Stomach (tissue), 4 donors: Measurements from ENCODE around the gene SLC25A26.

Source experiments
- POLR2A ChIP-seq, 4 donors: fragments of 450-650 bp; IDR thresholded peaks; one replicate each; pipeline ENCODE4 v1.6.1; 2016; ENCODE audit warnings: antibody characterized with exemption in 4 of 4, control low read depth in 2 of 4, mild to moderate bottlenecking in 1 of 4, moderate library complexity in 1 of 4
- TF ChIP-seq, protein P1 (sequence below), 7 experiments: fragments of 450-650 bp in 4 of 7; fragments of 200-600 bp in 3 of 7; sonication (generic) in 3 of 7; IDR thresholded peaks; one replicate each; pipeline ENCODE4 v1.5.1; 2016 to 2019; ENCODE audit warnings: antibody characterized with exemption in 7 of 7, control low read depth in 2 of 7, mild to moderate bottlenecking in 1 of 7

DNA sequence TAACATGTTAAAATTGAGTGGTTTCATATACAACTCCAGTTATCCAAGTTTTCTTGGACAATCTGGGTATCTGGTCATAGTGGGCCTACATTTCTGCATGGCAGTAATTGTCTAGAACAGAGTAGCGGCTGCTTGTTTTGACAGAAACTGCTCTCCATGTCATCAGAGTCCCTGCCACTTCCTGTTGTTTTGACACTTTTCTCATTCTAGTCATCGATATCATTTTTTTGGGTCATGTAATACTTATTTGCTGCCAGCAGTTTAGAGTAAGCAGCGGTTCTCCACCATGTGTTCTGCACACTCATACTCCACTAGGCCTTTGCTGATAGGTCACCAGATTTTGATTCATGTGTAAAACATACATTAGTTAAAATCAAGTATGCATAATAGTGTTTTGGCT, 81.5 kb downstream of the SLC25A26 start:
- no peak for TF ChIP-seq POLR2A (IDR thresholded peaks at IDR 0.05)
- TF ChIP-seq, protein P1, sequence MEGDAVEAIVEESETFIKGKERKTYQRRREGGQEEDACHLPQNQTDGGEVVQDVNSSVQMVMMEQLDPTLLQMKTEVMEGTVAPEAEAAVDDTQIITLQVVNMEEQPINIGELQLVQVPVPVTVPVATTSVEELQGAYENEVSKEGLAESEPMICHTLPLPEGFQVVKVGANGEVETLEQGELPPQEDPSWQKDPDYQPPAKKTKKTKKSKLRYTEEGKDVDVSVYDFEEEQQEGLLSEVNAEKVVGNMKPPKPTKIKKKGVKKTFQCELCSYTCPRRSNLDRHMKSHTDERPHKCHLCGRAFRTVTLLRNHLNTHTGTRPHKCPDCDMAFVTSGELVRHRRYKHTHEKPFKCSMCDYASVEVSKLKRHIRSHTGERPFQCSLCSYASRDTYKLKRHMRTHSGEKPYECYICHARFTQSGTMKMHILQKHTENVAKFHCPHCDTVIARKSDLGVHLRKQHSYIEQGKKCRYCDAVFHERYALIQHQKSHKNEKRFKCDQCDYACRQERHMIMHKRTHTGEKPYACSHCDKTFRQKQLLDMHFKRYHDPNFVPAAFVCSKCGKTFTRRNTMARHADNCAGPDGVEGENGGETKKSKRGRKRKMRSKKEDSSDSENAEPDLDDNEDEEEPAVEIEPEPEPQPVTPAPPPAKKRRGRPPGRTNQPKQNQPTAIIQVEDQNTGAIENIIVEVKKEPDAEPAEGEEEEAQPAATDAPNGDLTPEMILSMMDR (IDR thresholded peaks at IDR 0.05), result no peak
